Cardiac fibroblast (primary cell): ENCODE data around the gene SEMA4G.
A peak's percentile ranks its signal among the peaks of the same experiment; 100 is the strongest.

Experiments
- DNase-seq, 2 donors: peaks; one replicate each; pipeline versions ENCODE4 v3.0.0 to v3.0.0-alpha.2; 2010; ENCODE audit warnings: low read depth in 2 of 2
- H3K4me3 ChIP-seq, 2 donors: replicated peaks in 1 of 2; 1 replicate in 1 of 2; 2 replicates in 1 of 2; pipeline ENCODE4 v1.5.1; 2011; ENCODE audit warnings: low read depth in 2 of 2, low read length in 2 of 2, mild to moderate bottlenecking in 2 of 2, moderate library complexity in 1 of 2
- TF ChIP-seq, protein P1 (sequence below): IDR thresholded peaks from one replicate; pipeline ENCODE4 v1.5.1; 2011; ENCODE audit warnings: low read depth, mild to moderate bottlenecking, low read length, inconsistent platforms

SEMA4G gene

GRCh38 chr10:100996678-100997359 is 27.5 kb downstream of the SEMA4G start:
- TF ChIP-seq, protein P1, sequence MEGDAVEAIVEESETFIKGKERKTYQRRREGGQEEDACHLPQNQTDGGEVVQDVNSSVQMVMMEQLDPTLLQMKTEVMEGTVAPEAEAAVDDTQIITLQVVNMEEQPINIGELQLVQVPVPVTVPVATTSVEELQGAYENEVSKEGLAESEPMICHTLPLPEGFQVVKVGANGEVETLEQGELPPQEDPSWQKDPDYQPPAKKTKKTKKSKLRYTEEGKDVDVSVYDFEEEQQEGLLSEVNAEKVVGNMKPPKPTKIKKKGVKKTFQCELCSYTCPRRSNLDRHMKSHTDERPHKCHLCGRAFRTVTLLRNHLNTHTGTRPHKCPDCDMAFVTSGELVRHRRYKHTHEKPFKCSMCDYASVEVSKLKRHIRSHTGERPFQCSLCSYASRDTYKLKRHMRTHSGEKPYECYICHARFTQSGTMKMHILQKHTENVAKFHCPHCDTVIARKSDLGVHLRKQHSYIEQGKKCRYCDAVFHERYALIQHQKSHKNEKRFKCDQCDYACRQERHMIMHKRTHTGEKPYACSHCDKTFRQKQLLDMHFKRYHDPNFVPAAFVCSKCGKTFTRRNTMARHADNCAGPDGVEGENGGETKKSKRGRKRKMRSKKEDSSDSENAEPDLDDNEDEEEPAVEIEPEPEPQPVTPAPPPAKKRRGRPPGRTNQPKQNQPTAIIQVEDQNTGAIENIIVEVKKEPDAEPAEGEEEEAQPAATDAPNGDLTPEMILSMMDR, result no peak
- no peak for DNase-seq

DNA sequence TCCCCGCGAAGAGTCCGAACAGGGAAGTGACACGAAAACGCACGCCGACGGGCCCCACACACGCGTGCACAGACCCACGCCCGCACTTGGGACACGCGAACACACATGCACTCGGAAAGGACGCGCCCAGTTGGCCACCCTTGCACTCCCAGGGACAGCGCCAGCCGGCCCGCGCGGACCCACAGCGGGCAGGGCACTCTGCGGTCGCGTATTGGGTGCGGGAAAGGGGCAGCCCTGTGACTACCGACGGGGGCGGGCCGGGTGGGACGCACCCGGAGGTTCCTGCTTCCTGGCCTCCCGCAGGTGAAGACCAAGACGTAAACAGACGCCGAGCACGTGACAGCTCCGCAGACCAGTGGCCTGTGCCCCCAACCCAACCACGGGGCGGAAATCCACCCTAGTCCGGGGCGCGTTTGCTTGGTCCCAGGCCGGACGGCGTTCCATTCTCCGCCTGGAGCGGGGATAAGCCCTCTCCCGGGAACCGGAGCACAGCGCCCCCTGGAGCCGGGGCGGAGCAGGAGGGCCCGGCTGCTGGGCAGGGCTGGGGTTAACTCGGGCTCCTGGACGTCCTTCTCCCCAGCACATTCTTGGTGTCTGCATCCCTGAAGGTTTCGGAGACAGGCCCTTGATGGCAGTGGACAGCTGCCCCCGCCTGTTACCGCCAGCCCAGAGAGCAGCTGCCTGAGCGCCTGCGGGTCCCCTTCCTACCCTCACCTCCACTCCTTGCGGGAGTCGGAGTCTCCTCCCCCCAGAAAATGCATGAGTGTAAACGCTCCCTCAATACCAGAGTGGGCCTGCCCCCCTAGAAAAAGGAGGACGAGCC is 28.3 kb downstream of the SEMA4G start:
- H3K4me3 ChIP-seq, result peak overlapping the region; percentile 78 to 79
- TF ChIP-seq, protein P1, result peak; percentile 95
- peak; percentile 75 to 84 for DNase-seq

More at GRCh38 chr10:100996678-100997359, 27.5 kb downstream of the SEMA4G start:
- H3K4me3 ChIP-seq, result peak overlapping the region; percentile 78 to 79

DNA sequence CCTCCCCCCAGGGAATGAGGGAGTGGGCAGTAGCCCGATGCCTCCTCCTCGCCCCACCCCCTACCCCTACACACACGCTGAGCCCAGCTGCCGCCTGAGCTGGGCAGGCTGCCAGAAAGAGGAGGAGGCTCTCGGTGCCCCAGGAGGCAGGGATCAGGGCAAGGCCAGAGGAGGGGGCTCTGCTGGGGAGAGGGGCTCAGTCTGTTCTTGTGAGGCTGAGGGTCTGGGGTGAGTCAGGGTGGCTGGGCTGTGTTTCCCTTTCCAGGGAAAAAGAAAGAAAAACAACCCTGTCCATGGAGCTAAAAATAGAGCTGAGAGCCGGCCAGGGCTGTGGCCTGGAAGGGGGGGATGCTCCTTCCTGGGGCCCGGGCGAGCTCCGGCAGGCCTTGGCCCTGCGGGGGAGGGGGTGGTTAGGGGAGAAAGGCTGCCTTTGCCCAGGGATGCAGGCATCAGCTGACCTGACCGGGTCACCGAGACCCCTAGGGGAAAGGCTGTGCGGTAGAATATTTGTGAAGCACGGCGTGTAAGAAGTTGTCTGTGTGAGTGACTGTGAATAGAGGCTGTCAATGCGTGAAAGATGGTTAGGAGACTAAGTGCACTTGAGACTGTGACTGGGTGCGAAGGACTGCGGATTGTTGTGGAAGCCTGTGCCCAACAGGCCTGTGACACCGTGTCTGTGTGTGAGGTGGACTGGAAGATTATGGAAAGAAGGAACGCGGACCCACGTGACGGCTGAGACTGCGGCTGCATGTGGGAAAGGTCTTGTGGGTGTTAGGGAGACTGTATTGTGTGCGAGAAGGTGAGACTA is 29.1 kb downstream of the SEMA4G start:
- H3K4me3 ChIP-seq, result peak overlapping the region; percentile 78 to 79
- TF ChIP-seq, protein P1, result no peak
- DNase-seq, result peak; percentile 78 to 91

GRCh38 chr10:100998991-100999741 is 29.9 kb downstream of the SEMA4G start:
- peak; percentile 71 to 91 for DNase-seq
- TF ChIP-seq, protein P1, result peak; percentile 42
- H3K4me3 ChIP-seq, result peak overlapping the region; percentile 78 to 79

DNA sequence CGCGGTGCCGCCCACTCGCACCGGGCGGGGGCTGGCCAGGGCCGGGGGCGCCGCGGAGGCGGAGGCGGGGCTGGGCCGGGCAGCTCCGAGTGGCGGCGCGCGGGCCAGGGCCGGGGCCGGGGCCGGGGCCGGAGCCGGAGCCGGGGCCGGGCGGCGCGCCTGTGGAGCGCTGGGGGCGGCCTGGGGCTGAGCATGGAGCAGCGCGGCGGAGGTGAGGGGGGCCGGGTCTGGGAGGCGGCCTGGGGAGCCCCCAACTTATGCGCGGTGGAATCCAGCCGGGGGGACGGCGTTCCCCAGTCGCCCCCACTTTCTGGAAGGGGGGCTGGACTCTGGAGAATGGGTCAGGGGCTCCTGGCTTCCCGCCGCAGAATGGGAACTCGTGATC is 30.4 kb downstream of the SEMA4G start, which contains the start of gene LZTS2:
Gene LZTS2, plus strand, starts transcription at position 67 of the 385 bp plus-strand sequence. CDS start 2,731 bp downstream, outside the sequence.
- DNase-seq, result no peak
- TF ChIP-seq, protein P1, result no peak
- peak within 1 kb of the TSS; percentile 79 to 82 for H3K4me3 ChIP-seq
